Measurements from ENCODE around the gene CSTF3. TPM values are rescaled to one million over a fixed set of nuclear protein-coding genes. Genes with fewer than 3 reads are reported as not detected.

The CSTF3 gene
- total RNA-seq, 1 donor from 2014 or later, result 17.9 TPM

DNA sequence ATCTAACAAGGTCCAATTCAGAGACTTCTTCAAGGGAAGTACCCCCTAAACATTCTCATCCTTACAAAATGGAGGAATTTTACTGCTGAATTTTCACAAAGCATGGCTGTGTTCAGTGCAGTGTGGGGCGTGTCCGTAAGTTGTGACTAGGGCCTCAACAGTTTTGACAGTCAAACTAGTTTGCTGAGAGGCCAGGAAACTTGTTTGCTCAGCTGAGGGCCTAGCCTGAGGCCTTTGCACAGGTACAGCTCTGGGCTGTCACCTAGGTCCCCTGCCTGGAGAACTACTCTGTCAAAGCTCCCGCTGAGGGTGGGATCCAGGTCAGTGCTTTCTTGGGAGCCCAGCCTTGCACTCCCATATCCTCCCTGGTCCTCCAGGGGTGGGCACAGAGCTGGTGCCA, 94.0 kb downstream of the CSTF3 start:
- H3K9me3 Mint-ChIP-seq (ENCODE audit: low read depth), result no peaks in the 10 kb centered on the region
- no peak overlapping the region for H3K4me3 Mint-ChIP-seq (ENCODE audit: unreplicated experiment)
- no peaks in the 10 kb centered on the region for H3K27me3 Mint-ChIP-seq (ENCODE audit: low read depth)
- peaks cover 21% of the 10 kb centered on the region for H3K36me3 Mint-ChIP-seq (ENCODE audit: low read depth)
- no peak for DNase-seq (ENCODE audit: low spot score)
- H3K4me1 Mint-ChIP-seq (ENCODE audit: low read depth), result peaks cover 18% of the 10 kb centered on the region
- no peak for TF ChIP-seq CTCF (IDR thresholded peaks at IDR 0.05)
- H3K27ac Mint-ChIP-seq (ENCODE audit: unreplicated experiment), result no peak overlapping the region

DNA sequence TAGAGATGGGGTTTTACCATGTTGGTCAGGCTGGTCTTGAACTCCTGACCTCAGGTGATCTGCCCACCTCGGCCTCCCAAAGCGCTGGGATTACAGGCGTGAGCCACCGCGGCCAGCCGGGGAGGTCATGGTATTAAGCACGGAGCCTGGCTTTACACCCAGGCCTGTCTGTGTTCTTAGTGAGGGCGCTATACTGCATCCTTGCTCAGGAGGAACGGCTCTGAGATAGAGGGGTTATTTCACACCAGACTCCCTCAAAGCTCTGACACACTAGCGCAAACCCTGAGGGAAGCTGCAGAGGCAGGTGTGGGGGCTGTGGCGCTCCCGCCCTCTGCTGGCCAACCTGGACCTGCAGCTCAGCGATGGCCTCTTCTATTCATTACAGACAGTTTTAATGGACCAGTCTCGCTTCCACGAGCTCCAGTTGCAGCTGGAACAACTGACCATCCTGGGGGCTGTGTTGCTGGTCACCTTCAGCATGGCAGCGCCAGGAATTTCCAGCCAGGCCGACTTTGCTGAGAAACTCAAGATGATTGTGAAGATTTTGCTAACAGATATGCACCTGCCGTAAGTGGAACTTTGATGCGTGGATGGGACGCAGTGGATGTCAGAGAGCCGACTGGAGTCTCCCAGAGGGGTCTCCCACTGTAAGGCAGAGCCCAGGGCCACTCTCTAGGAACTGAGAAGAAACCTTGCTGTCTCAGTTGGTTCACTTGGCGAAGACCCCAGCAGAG, 95.7 kb downstream of the CSTF3 start:
- H3K27me3 Mint-ChIP-seq (ENCODE audit: low read depth), result no peaks in the 10 kb centered on the region
- TF ChIP-seq CTCF (IDR thresholded peaks at IDR 0.05), result peak; percentile 89

GRCh38 chr11:33064866-33065265, 96.4 kb downstream of the CSTF3 start:
- no peak overlapping the region for H3K4me3 Mint-ChIP-seq (ENCODE audit: unreplicated experiment)
- DNase-seq (ENCODE audit: low spot score), result no peak
- H3K27ac Mint-ChIP-seq (ENCODE audit: unreplicated experiment), result no peak overlapping the region
- TF ChIP-seq CTCF (IDR thresholded peaks at IDR 0.05), result no peak
- no peaks in the 10 kb centered on the region for H3K9me3 Mint-ChIP-seq (ENCODE audit: low read depth)
- no peaks in the 10 kb centered on the region for H3K27me3 Mint-ChIP-seq (ENCODE audit: low read depth)
- H3K36me3 Mint-ChIP-seq (ENCODE audit: low read depth), result peaks cover 19% of the 10 kb centered on the region
- H3K4me1 Mint-ChIP-seq (ENCODE audit: low read depth), result peaks cover 28% of the 10 kb centered on the region

More for the DNA sequence above, 95.7 kb downstream of the CSTF3 start:
- H3K4me1 Mint-ChIP-seq (ENCODE audit: low read depth), result peaks cover 28% of the 10 kb centered on the region
- no peak for DNase-seq (ENCODE audit: low spot score)
- H3K4me3 Mint-ChIP-seq (ENCODE audit: unreplicated experiment), result no peak overlapping the region
- no peaks in the 10 kb centered on the region for H3K9me3 Mint-ChIP-seq (ENCODE audit: low read depth)
- H3K36me3 Mint-ChIP-seq (ENCODE audit: low read depth), result peaks cover 17% of the 10 kb centered on the region
- H3K27ac Mint-ChIP-seq (ENCODE audit: unreplicated experiment), result no peak overlapping the region

DNA sequence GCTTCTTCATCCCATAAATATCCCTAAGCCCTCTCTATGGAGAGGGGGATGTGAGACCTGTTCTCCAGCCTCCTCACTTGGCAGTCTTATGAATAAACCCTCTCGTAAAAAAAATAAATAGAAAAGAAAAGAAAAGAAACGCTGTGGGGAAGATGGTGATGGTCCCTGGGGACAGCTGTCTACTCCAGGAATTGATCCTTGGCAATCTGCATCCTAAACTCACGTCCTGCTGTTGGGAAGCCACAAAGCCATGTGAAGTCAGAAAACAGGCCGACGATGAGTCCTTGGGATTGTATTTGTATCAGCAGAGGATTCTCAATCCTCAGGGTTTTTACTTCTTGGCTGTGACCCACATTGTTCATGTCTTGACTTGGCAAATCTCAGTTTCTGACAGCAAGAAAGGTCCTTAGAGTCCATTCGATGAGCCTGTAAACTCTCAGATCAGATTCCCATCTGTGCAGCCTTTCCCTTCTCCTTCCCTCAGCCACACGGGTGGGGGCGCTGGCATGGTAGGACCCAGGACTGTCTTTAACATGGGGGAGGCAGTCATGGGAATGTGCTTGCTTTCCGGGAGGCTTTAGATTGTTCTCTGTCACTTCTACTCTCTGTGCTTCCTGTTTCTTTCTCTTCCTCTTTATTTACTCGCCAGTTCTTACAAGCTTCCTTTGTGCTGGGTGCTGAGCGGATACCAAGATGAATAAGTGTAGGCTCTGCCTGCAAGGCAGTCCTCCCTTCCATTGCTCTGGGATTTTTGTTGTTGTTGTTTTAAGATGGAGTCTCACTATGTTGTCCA, 97.1 kb downstream of the CSTF3 start:
- H3K9me3 Mint-ChIP-seq (ENCODE audit: low read depth), result no peaks in the 10 kb centered on the region
- peak overlapping the region; percentile 10 for H3K27ac Mint-ChIP-seq (ENCODE audit: unreplicated experiment)
- peaks cover 23% of the 10 kb centered on the region for H3K36me3 Mint-ChIP-seq (ENCODE audit: low read depth)
- peaks cover 28% of the 10 kb centered on the region for H3K4me1 Mint-ChIP-seq (ENCODE audit: low read depth)
- DNase-seq (ENCODE audit: low spot score), result no peak
- no peak for TF ChIP-seq CTCF (IDR thresholded peaks at IDR 0.05)
- H3K27me3 Mint-ChIP-seq (ENCODE audit: low read depth), result no peaks in the 10 kb centered on the region
- H3K4me3 Mint-ChIP-seq (ENCODE audit: unreplicated experiment), result no peak overlapping the region

DNA sequence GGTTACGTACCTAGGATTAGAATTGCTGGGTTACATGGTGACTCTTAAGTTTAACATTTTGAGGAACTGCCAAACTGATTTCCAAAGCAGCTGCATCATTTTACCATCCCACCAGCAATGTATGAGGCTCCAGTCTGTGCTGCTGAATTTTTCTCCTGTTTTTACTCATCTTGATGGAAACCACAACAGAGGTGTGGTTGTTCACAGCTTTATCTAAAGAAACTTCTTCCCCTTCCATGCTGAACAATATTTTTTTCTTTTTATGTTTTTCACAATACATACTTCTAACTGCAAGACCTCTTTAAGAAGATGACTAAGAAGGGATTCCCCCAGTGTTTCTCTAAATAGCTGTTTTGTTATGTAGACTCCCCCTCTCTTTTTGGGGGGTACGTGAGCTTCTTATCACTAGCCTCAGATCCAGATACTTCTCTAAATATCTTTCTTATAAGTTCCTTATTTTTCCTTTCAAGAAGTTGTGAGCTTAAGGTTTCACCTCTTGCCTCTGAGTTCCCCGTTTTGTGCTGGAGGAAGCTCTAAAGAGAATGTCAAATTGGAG, 97.9 kb downstream of the CSTF3 start:
- no peak for TF ChIP-seq CTCF (IDR thresholded peaks at IDR 0.05)
- H3K36me3 Mint-ChIP-seq (ENCODE audit: low read depth), result peaks cover 25% of the 10 kb centered on the region
- no peaks in the 10 kb centered on the region for H3K9me3 Mint-ChIP-seq (ENCODE audit: low read depth)
- peaks cover 28% of the 10 kb centered on the region for H3K4me1 Mint-ChIP-seq (ENCODE audit: low read depth)
- no peaks in the 10 kb centered on the region for H3K27me3 Mint-ChIP-seq (ENCODE audit: low read depth)
- H3K27ac Mint-ChIP-seq (ENCODE audit: unreplicated experiment), result no peak overlapping the region
- no peak for DNase-seq (ENCODE audit: low spot score)
- no peak overlapping the region for H3K4me3 Mint-ChIP-seq (ENCODE audit: unreplicated experiment)

Measured in chondrocyte (in vitro differentiated cells).